Measurements from ENCODE around the gene MANF. TPM values are rescaled to one million over a fixed set of nuclear protein-coding genes. Genes with fewer than 3 reads are reported as not detected.

Gene MANF
- total RNA-seq, 1 donor from 2014 or later, result 90.4 TPM

DNA sequence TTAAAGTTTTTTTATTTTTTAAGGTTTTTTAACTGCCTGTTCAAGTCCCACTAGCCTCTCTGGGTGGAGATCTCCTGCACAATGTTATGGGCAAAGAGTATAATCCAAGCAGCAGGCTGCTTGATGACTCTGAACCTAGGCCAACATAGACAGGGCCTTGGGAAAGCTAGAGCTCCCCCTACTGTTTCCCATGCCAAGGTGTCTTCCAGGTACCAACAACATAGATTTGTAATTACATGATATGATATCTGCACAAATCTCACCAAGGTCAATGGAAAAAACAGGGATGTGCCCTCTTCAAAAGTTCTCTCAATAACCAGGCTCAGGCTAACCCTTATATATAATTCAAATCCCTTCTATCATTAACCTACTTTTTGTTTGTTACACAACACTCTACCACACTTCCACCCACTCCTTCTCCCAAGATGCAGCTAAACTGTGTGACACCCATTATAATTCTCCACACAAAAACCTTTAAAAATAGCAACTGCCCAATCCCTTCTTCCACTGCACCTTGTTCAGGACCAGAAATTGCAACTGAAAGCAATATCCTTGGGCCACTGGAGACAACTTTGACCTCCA lies 49.7 kb downstream of the MANF start:
- no peak for DNase-seq (ENCODE audit: low spot score)

DNA sequence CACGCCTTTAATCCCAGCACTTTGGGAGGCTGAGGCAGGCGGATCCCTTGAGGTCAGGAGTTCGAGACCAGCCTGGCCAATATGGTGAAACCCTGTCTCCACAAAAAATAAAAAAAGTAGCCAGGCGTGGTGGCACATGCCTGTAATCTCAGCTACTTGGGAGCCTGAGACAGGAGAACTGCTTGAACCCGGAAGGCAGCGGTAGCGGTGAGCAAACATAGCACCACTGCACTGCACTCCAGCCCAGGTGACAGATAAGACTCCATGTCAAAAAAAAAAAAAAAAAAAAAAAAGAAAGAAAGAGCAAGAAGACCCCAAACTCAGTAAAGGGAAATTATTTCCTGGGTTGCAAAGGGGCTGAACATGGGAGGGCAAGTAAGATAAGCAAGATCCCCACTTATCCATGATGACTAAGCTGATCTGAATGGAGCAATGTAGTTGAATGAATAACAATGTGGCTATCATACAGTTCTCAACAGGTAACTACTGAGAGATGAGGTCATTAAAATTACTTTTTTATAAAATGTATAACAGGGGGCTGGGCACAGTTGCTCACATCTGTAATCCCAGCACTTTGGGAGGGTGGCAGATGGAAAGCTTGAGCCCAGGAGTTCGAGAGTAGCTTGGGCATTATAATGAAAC lies 52.0 kb downstream of the MANF start:
- DNase-seq (ENCODE audit: low spot score), result no peak

Other genes starting within 250 kb of the MANF start
- gene RBM15B, start 6.0 kb downstream of the MANF start, total RNA-seq, result 34.3 TPM
- 28.4 TPM for gene DCAF1, start 114.7 kb downstream of the MANF start, total RNA-seq
- gene RAD54L2, start 153.4 kb downstream of the MANF start, total RNA-seq, result 29.9 TPM